PFSK-1 (cell line): ENCODE measurements around the gene ADAMTS16.

ENCODE experiments used
- FOXP2 ChIP-seq: optimal IDR thresholded peaks from 2 replicates; pipeline ENCODE3; 2011; ENCODE audit warnings: borderline replicate concordance, control low read depth, inconsistent platforms; ENCODE audit not compliant: insufficient read depth; ENCODE audit errors: extremely low read length, extremely low read depth
- POLR2AphosphoS5 ChIP-seq: IDR thresholded peaks from 2 replicates; pipeline ENCODE4 v1.6.1; 2012; ENCODE audit warnings: low read depth, mild to moderate bottlenecking, control low read depth, low read length, moderate library complexity
- REST ChIP-seq, 2 experiments: IDR thresholded peaks; 2 replicates each; pipeline versions ENCODE4 v1.6.1 to v1.8.0; 2011 to 2012; ENCODE audit warnings: low read depth in 2 of 2, low read length in 2 of 2, control low read depth in 1 of 2, inconsistent platforms in 1 of 2, mild to moderate bottlenecking in 1 of 2, moderate library complexity in 1 of 2; ENCODE audit not compliant: insufficient read depth in 1 of 2
- SIN3A ChIP-seq: IDR thresholded peaks from 2 replicates; pipeline ENCODE4 v1.6.1; 2012; ENCODE audit warnings: mild to moderate bottlenecking, low read length, moderate library complexity, borderline replicate concordance; ENCODE audit not compliant: insufficient read depth
- TAF1 ChIP-seq: IDR thresholded peaks from 2 replicates; pipeline ENCODE4 v1.6.1; 2012; ENCODE audit warnings: low read length, control low read depth, borderline replicate concordance; ENCODE audit not compliant: insufficient read depth

- TF ChIP-seq POLR2AphosphoS5 (no peak), TAF1 (no peak), REST (IDR thresholded peaks at IDR 0.05; ENCODE audit: insufficient read depth in 1 of 2, low read depth in 2 of 2, low read length in 2 of 2) (no peak), SIN3A (no peak), FOXP2 (no peak)
Measured at GRCh38 chr5:5271786-5272321, 131.7 kb downstream of the ADAMTS16 start.
